ENCODE measurements around the gene OR5K2. TPM values are rescaled to one million over a fixed set of nuclear protein-coding genes. Genes with fewer than 3 reads are reported as not detected.

OR5K2 gene
- polyA plus RNA-seq (2011; rRNA removed) (not detected in 2 replicates), polyA minus RNA-seq (2011; rRNA and poly(A)+ RNA removed) (not detected in 2 replicates)

- DNase-seq (ENCODE audit: low read depth, low spot score): no peak
- no peak within 1 kb of the TSS for H3K4me3 ChIP-seq (ENCODE audit: low read depth, low read length)
- ChIA-PET POLR2A (no interaction called here), CTCF (no interaction called here)
- TF ChIP-seq CTCF (IDR thresholded peaks at IDR 0.05; ENCODE audit: low read depth, low read length): no peak
- no peaks in the 10 kb centered on the region for H3K27me3 ChIP-seq (ENCODE audit: control insufficient read depth, insufficient read depth, low read length)
- H3K27ac ChIP-seq (ENCODE audit: low read depth, low read length): no peak within 1 kb of the TSS
- H3K9me3 ChIP-seq (ENCODE audit: control insufficient read depth, insufficient read depth, low read length): no peaks in the 10 kb centered on the region
Measured at GRCh38 chr3:98497381-98497780, at the start of gene OR5K2. Gene OR5K2, plus strand, starts transcription at chr3:98497681. Its CDS starts 0 bp downstream, at chr3:98497681.

DNA sequence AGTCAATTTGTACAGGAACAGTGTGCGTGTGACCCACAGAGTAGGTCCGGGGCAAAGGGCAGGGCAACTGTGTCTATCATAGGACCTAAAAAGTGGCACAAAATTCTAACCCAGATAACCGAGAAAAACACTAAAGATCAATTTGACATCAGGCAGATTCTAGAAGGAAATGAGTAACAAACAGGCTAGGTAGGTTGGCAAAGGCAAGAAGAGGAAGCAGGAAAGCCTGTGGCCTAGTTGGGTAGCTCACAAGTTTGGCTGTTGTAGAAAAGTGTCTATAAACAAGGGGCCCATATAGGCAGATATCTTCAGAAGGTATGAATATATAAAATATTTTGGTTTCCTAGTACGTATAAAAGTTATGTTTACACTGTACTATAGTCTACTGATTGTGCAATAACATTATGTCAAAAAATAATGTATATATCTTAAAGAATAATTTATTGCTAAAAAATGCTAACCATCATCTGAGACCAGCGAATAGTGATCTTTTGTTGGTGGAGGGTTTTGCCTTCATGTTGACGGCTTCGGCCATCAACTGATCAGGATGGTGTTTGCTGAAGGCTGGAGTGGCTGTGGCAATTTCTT, 47.8 kb upstream of the OR5K2 start:
- TF ChIP-seq CTCF (IDR thresholded peaks at IDR 0.05; ENCODE audit: low read depth, low read length): no peak
- CTCF ChIA-PET: no interaction called here
- Histone ChIP-seq H3K27me3 (ENCODE audit: control insufficient read depth, insufficient read depth, low read length) (no peaks in the 10 kb centered on the region), H3K9me3 (ENCODE audit: control insufficient read depth, insufficient read depth, low read length) (no peaks in the 10 kb centered on the region), H3K27ac (ENCODE audit: low read depth, low read length) (no peak overlapping the region), H3K4me3 (ENCODE audit: low read depth, low read length) (no peak overlapping the region)
- DNase-seq (ENCODE audit: low read depth, low spot score): no peak
- POLR2A ChIA-PET: no interaction called here

DNA sequence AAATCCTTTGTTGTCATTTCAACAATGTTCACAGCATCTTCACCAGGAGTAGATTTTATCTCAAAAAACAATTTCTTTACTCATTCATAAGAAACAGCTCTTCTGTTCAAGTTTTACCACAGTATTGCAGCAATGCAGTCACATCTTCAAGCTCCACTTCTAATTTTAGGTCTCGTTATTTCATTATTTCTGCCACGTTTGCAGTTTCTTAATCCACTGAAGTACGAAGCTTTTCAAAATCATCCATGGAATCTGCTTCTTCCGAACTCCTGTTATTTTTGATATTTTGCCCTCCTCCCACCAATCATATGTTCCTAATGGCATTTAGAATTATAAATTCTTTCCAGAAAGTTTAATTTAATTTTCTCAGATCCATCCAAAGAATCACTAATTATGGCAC, 47.1 kb upstream of the OR5K2 start:
- ChIA-PET POLR2A (no interaction called here), CTCF (no interaction called here)
- Histone ChIP-seq H3K4me3 (ENCODE audit: low read depth, low read length) (no peak overlapping the region), H3K27me3 (ENCODE audit: control insufficient read depth, insufficient read depth, low read length) (no peaks in the 10 kb centered on the region), H3K9me3 (ENCODE audit: control insufficient read depth, insufficient read depth, low read length) (no peaks in the 10 kb centered on the region), H3K27ac (ENCODE audit: low read depth, low read length) (no peak overlapping the region)
- no peak for DNase-seq (ENCODE audit: low read depth, low spot score)
- TF ChIP-seq CTCF (IDR thresholded peaks at IDR 0.05; ENCODE audit: low read depth, low read length): no peak

DNA sequence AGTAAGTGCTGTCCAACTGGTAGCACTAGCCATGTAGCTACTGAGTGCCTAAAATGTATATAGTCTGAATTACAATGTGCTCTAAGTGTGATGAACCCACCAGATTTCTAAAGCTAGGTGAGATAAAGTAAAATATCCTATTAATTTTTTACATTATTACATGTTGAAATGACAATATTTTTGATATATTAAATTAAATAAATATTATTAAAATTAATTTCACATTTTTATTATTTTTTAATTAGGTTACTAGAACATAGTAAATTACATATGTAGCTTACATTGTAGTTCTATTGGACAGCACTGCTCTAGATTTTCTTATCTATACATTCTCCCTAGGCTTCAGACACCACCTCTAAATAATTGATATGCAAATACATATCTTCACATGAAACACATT, 43.7 kb upstream of the OR5K2 start:
- Histone ChIP-seq H3K4me3 (ENCODE audit: low read depth, low read length) (no peak overlapping the region), H3K27me3 (ENCODE audit: control insufficient read depth, insufficient read depth, low read length) (no peaks in the 10 kb centered on the region), H3K27ac (ENCODE audit: low read depth, low read length) (no peak overlapping the region), H3K9me3 (ENCODE audit: control insufficient read depth, insufficient read depth, low read length) (no peaks in the 10 kb centered on the region)
- TF ChIP-seq CTCF (IDR thresholded peaks at IDR 0.05; ENCODE audit: low read depth, low read length): no peak
- CTCF ChIA-PET: interaction anchor here (1.6 kb wide), 1 partner anchor 110 kb away, joined by 3 read pairs; no protein-coding TSS in a partner anchor
- POLR2A ChIA-PET: no interaction called here
- DNase-seq (ENCODE audit: low read depth, low spot score): no peak

GRCh38 chr3:98454929-98455328, 42.6 kb upstream of the OR5K2 start:
- H3K27ac ChIP-seq (ENCODE audit: low read depth, low read length): no peak overlapping the region
- no peak for TF ChIP-seq CTCF (IDR thresholded peaks at IDR 0.05; ENCODE audit: low read depth, low read length)
- CTCF ChIA-PET: interaction anchor here (1.6 kb wide), 1 partner anchor 111 kb away, joined by 3 read pairs; no protein-coding TSS in a partner anchor
- no peaks in the 10 kb centered on the region for H3K27me3 ChIP-seq (ENCODE audit: control insufficient read depth, insufficient read depth, low read length)
- H3K4me3 ChIP-seq (ENCODE audit: low read depth, low read length): no peak overlapping the region
- POLR2A ChIA-PET: no interaction called here
- no peaks in the 10 kb centered on the region for H3K9me3 ChIP-seq (ENCODE audit: control insufficient read depth, insufficient read depth, low read length)
- no peak for DNase-seq (ENCODE audit: low read depth, low spot score)
